H1 (cell line): ENCODE results near the gene TUBGCP3. TPM values are rescaled to one million over a fixed set of nuclear protein-coding genes. Genes with fewer than 3 reads are reported as not detected.

Experiments
- CTCF ChIA-PET: fragments of 300-600 bp; sonication (Branson Sonifier 250); formaldehyde crosslinking; loops from one replicate; lab custom pipeline; 2021; ENCODE audit not compliant: partially characterized antibody; lab: Charles Lee
- POLR2A ChIA-PET: fragments of 300-600 bp; sonication (Branson Sonifier 250); formaldehyde crosslinking; loops from one replicate; lab custom pipeline; 2021; ENCODE audit warnings: inconsistent platforms; ENCODE audit not compliant: partially characterized antibody; lab: Charles Lee
- DNase-seq, 2 experiments: peaks; one replicate each; pipeline versions ENCODE4 v3.0.0 to v3.0.0-alpha.2; 2010 to 2022; ENCODE audit warnings: low spot score in 2 of 2, low read depth in 1 of 2, mixed read lengths in 1 of 2
- FAIRE-seq: peaks from 2 replicates; lab custom pipeline; 2011; peaks lifted over from hg19 to GRCh38; lab: Jason Lieb, UNC
- H2AFZ ChIP-seq: 2 replicates; pipeline ENCODE4 v1.8.1; 2012; ENCODE audit warnings: low read length, inconsistent platforms
- H2AK5ac ChIP-seq: 2 replicates; pipeline ENCODE4 v1.6.1; 2013; ENCODE audit warnings: low read depth, low read length
- H2BK120ac ChIP-seq: replicated peaks from 2 replicates; pipeline ENCODE3; 2013; ENCODE audit warnings: low read depth, low read length, inconsistent platforms
- H2BK12ac ChIP-seq: 2 replicates; pipeline ENCODE4 v1.6.1; 2013; ENCODE audit warnings: low read depth, low read length
- H2BK15ac ChIP-seq: 2 replicates; pipeline ENCODE4 v1.6.1; 2013; ENCODE audit warnings: low read length
- H2BK20ac ChIP-seq: 2 replicates; pipeline ENCODE4 v1.6.1; 2013; ENCODE audit warnings: low read length
- H2BK5ac ChIP-seq: 2 replicates; pipeline ENCODE4 v1.6.1; 2013; ENCODE audit warnings: low read depth, low read length
- H3K14ac ChIP-seq: 2 replicates; pipeline ENCODE4 v1.6.1; 2013; ENCODE audit warnings: inconsistent platforms; ENCODE audit not compliant: insufficient read length
- H3K18ac ChIP-seq: 2 replicates; pipeline ENCODE4 v1.6.1; 2013; ENCODE audit warnings: low read length; ENCODE audit errors: extremely low read depth
- H3K23ac ChIP-seq: 2 replicates; pipeline ENCODE4 v1.6.1; 2013; ENCODE audit warnings: inconsistent platforms; ENCODE audit not compliant: insufficient read length
- H3K23me2 ChIP-seq: 2 replicates; pipeline ENCODE4 v1.6.1; 2013; ENCODE audit warnings: low read depth, low read length
- H3K27ac ChIP-seq: 2 replicates; pipeline ENCODE4 v1.6.1; 2011; ENCODE audit warnings: low read depth, low read length, inconsistent platforms
- H3K27me3 ChIP-seq, 4 experiments: replicated peaks in 1 of 4; 1 replicate in 1 of 4; 2 replicates in 3 of 4; pipeline versions ENCODE4 v1.6.1 to v1.8.1; 2011 to 2013; ENCODE audit warnings: low read length in 3 of 4, mild to moderate bottlenecking in 3 of 4, inconsistent platforms in 2 of 4, mixed read lengths in 2 of 4, moderate library complexity in 1 of 4; ENCODE audit not compliant: control insufficient read depth in 3 of 4, insufficient read depth in 3 of 4; ENCODE audit errors: extremely low read depth in 1 of 4
- H3K36me3 ChIP-seq, 4 experiments: 2 replicates each; pipeline versions ENCODE4 v1.6.1 to v1.8.1; 2011 to 2013; ENCODE audit warnings: mild to moderate bottlenecking in 4 of 4, low read length in 3 of 4, moderate library complexity in 2 of 4, control low read depth in 1 of 4, inconsistent platforms in 1 of 4; ENCODE audit not compliant: insufficient read depth in 4 of 4, control insufficient read depth in 2 of 4
- H3K4ac ChIP-seq: replicated peaks from 2 replicates; pipeline ENCODE3; 2013; ENCODE audit warnings: low read length, low read depth, mixed read lengths, inconsistent platforms; ENCODE audit not compliant: insufficient read length
- H3K4me1 ChIP-seq, 4 experiments: replicated peaks in 1 of 4; 1 replicate in 1 of 4; 2 replicates in 3 of 4; pipeline versions ENCODE4 v1.6.1 to v1.8.1; 2011 to 2013; ENCODE audit warnings: low read length in 3 of 4, inconsistent platforms in 2 of 4, mixed read lengths in 1 of 4; ENCODE audit not compliant: insufficient read depth in 4 of 4, control insufficient read depth in 3 of 4
- H3K4me2 ChIP-seq, 2 experiments: 2 replicates each; pipeline versions ENCODE4 v1.6.1 to v1.8.1; 2011 to 2013; ENCODE audit warnings: low read depth in 2 of 2, low read length in 2 of 2, control low read depth in 1 of 2, inconsistent platforms in 1 of 2, mild to moderate bottlenecking in 1 of 2; ENCODE audit not compliant: insufficient read depth in 1 of 2
- H3K4me3 ChIP-seq, 4 experiments: fragments of 200-600, 300-600 bp in 1 of 4; sonication (generic), shearing (Covaris generic), sonication (Bioruptor Twin) in 1 of 4; 2 replicates each; pipeline versions ENCODE4 v1.5.1 to v1.8.1; 2011 to 2016; ENCODE audit warnings: low read length in 4 of 4, low read depth in 3 of 4, control low read depth in 2 of 4, inconsistent platforms in 2 of 4, mild to moderate bottlenecking in 2 of 4, mixed read lengths in 1 of 4, moderate library complexity in 1 of 4; ENCODE audit not compliant: insufficient read depth in 2 of 4; ENCODE audit errors: extremely low read depth in 1 of 4
- H3K56ac ChIP-seq: replicated peaks from 2 replicates; pipeline ENCODE3; 2013; ENCODE audit warnings: low read depth, mild to moderate bottlenecking, mixed read lengths, low read length, inconsistent platforms; ENCODE audit not compliant: insufficient read length
- H3K79me1 ChIP-seq: 2 replicates; pipeline ENCODE4 v1.6.1; 2013; ENCODE audit warnings: low read depth, low read length, control low read depth
- H3K79me2 ChIP-seq, 2 experiments: 2 replicates each; pipeline versions ENCODE4 v1.6.1 to v1.8.1; 2012 to 2013; ENCODE audit warnings: low read length in 2 of 2, mild to moderate bottlenecking in 2 of 2, inconsistent platforms in 1 of 2; ENCODE audit not compliant: insufficient read depth in 2 of 2, control insufficient read depth in 1 of 2
- H3K9ac ChIP-seq, 4 experiments: replicated peaks in 1 of 4; 1 replicate in 1 of 4; 2 replicates in 3 of 4; pipeline versions ENCODE4 v1.6.1 to v1.8.1; 2011 to 2013; ENCODE audit warnings: low read depth in 3 of 4, low read length in 3 of 4, control low read depth in 2 of 4, mild to moderate bottlenecking in 2 of 4, moderate library complexity in 2 of 4, inconsistent platforms in 1 of 4; ENCODE audit errors: extremely low read depth in 1 of 4
- H3K9me3 ChIP-seq, 2 experiments: 2 replicates each; pipeline versions ENCODE4 v1.6.1 to v1.8.1; 2012 to 2013; ENCODE audit warnings: mild to moderate bottlenecking in 2 of 2, moderate library complexity in 2 of 2, control low read depth in 1 of 2, inconsistent platforms in 1 of 2, low read depth in 1 of 2, low read length in 1 of 2, mixed read lengths in 1 of 2; ENCODE audit not compliant: insufficient read depth in 2 of 2
- H4K20me1 ChIP-seq, 2 experiments: replicated peaks in 1 of 2; 2 replicates each; pipeline versions ENCODE3 to v1.8.1; 2011 to 2013; ENCODE audit warnings: inconsistent platforms in 2 of 2, low read length in 2 of 2, mild to moderate bottlenecking in 1 of 2; ENCODE audit not compliant: insufficient read depth in 2 of 2, control insufficient read depth in 1 of 2
- H4K5ac ChIP-seq: 2 replicates; pipeline ENCODE4 v1.6.1; 2013; ENCODE audit warnings: low read length, low read depth, mixed read lengths, inconsistent platforms; ENCODE audit not compliant: insufficient read length
- H4K8ac ChIP-seq: 2 replicates; pipeline ENCODE4 v1.8.0; 2013; ENCODE audit warnings: mild to moderate bottlenecking, moderate library complexity, low read length, inconsistent platforms; ENCODE audit not compliant: insufficient read depth; ENCODE audit errors: extremely low read depth
- H4K91ac ChIP-seq: replicated peaks from 2 replicates; pipeline ENCODE3; 2013; ENCODE audit warnings: low read length, mixed read lengths, inconsistent platforms; ENCODE audit not compliant: insufficient read length
- ASH2L ChIP-seq: fragments of 200-600, 300-600 bp; sonication (generic); IDR thresholded peaks from one replicate; pipeline ENCODE4 v1.7.1; 2017; ENCODE audit warnings: low read length
- CEBPB ChIP-seq: IDR thresholded peaks from 2 replicates; pipeline ENCODE4 v1.6.1; 2012; ENCODE audit warnings: low read depth, low read length
- CREB1 ChIP-seq: IDR thresholded peaks from 2 replicates; pipeline ENCODE4 v1.6.1; 2012; ENCODE audit warnings: inconsistent platforms
- KDM1A ChIP-seq: fragments of 200-600, 300-600 bp; sonication (generic); IDR thresholded peaks from 2 replicates; pipeline ENCODE4 v1.7.1; 2016; ENCODE audit warnings: mild to moderate bottlenecking, low read length, borderline replicate concordance
- MAFK ChIP-seq: IDR thresholded peaks from 2 replicates; pipeline ENCODE4 v1.6.1; 2012; ENCODE audit warnings: low read depth, mild to moderate bottlenecking, improper control_type of control experiment, low read length
- PHF8 ChIP-seq: fragments of 200-600 bp; sonication (generic); conservative IDR thresholded peaks from 2 replicates; pipeline ENCODE4 v1.7.1; 2012; ENCODE audit warnings: low read depth, mild to moderate bottlenecking, inconsistent platforms, low read length, moderate library complexity
- RBBP5 ChIP-seq: IDR thresholded peaks from 2 replicates; pipeline ENCODE4 v1.7.1; 2012; ENCODE audit warnings: low read depth, mild to moderate bottlenecking, inconsistent platforms, low read length, moderate library complexity, borderline replicate concordance
- RXRA ChIP-seq: IDR thresholded peaks from 2 replicates; pipeline ENCODE4 v1.6.1; 2011; ENCODE audit warnings: low read depth, mild to moderate bottlenecking, low read length, moderate library complexity; ENCODE audit not compliant: insufficient read depth
- TAF7 ChIP-seq: optimal IDR thresholded peaks from 2 replicates; pipeline ENCODE3; 2011; ENCODE audit warnings: low read depth, mild to moderate bottlenecking, inconsistent platforms, low read length, moderate library complexity, borderline replicate concordance
- WGBS, 2 experiments: shearing (Covaris generic) in 1 of 2; methylation state at CpG; one replicate each; pipeline versions ENCODE4 v1.1.6 to v1.1.7; 2013 to 2015; ENCODE audit warnings: low lambda C conversion rate in 2 of 2, mixed read lengths in 2 of 2, inconsistent platforms in 1 of 2, low coverage in 1 of 2, missing lambda C conversion rate in 1 of 2; ENCODE audit not compliant: insufficient replicate concordance in 2 of 2, insufficient coverage in 1 of 2, insufficient read length in 1 of 2; ENCODE audit errors: extremely low coverage in 1 of 2, missing lambda C conversion rate in 1 of 2; 5-methylcytosine and 5-hydroxymethylcytosine counted together
- polyA plus RNA-seq, 7 experiments: library from polyadenylated mRNA; depleted of rRNA in 3 of 7; stranded (reverse) in 5 of 7; unstranded in 2 of 7; fragments of >200 nt in 5 of 7; fragments of 200-250 nt in 2 of 7; gene quantifications; 1 replicate in 5 of 7; 2 replicates in 1 of 7; 4 replicates in 1 of 7; pipeline versions ENCODE4 v1.2.1 to v1.2.3, GENCODE V29; 2011 to 2013; ENCODE audit warnings: missing spikeins in 2 of 7, mixed read lengths in 2 of 7
- total RNA-seq: library from RNA; stranded (reverse); fragmentation: NEBNext Ultra II Directional; extraction: Animal tissue kit (Norgen Biotek cat#: 25700); gene quantifications from 2 replicates; pipeline ENCODE4 v1.2.1, GENCODE V29; 2021
- TF ChIP-seq, protein P1 (sequence below): IDR thresholded peaks from 2 replicates; pipeline ENCODE4 v1.6.1; 2011; ENCODE audit warnings: low read length, improper control_type of control experiment
- TF ChIP-seq, protein P2 (sequence below): IDR thresholded peaks from 2 replicates; pipeline ENCODE4 v1.6.1; 2012; ENCODE audit warnings: inconsistent platforms

Gene TUBGCP3
- total and polyA plus RNA-seq, 2 of the 8 experiments (the other 6 are each of a cell fraction or from before 2014, with no cell fraction given), result 27.0 to 31.7 TPM

DNA sequence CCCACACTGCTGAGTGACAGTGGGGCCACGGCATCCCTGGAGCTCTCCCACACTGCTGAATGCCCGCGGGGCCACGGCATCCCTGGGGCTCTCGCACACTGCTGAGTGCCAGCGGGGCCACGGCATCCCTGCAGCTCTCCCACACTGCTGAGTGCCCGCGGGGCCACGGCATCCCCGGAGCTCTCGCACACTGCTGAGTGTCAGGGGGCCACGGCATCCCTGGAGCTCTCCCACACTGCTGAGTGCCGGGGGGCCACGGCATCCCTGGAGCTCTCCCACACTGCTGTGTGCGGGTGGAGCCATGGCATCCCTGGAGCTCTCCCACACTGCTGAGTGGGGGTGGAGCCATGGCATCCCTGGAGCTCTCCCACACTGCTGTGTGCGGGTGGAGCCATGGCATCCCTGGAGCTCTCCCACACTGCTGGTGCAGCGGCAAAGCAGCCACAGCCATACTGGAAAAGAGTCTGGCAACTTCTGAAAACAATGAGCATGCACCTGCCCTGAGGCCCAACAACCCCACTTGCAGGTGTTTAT is 8.6 kb downstream of the TUBGCP3 start:
- Histone ChIP-seq H3K23ac (no peak overlapping the region), H3K79me1 (peaks cover 10% of the 10 kb centered on the region), H3K79me2 (peaks cover 14 to 95% of the 10 kb centered on the region in 2 experiments), H3K36me3 (no peaks in the 10 kb centered on the region; a peak in 1 of 8 replicates), H2BK120ac (no peak overlapping the region), H2AK5ac (no peak overlapping the region), H3K9ac (no peak overlapping the region), H3K23me2 (no peaks in the 10 kb centered on the region), H2BK20ac (no peak overlapping the region), H3K4me2 (no peak overlapping the region), H3K4ac (no peak overlapping the region), H3K56ac (no peak overlapping the region), H3K18ac (no peak overlapping the region), H2AFZ (no peak overlapping the region), H4K91ac (no peak overlapping the region), H3K9me3 (peaks cover 0 to 5% of the 10 kb centered on the region in 2 experiments; a peak in 1 of 4 replicates), H4K5ac (no peak overlapping the region), H3K27me3 (no peaks in the 10 kb centered on the region), H4K20me1 (peaks cover 0 to 10% of the 10 kb centered on the region in 2 experiments), H4K8ac (no peak overlapping the region), H2BK5ac (no peak overlapping the region), H3K4me1 (peaks cover 0 to 12% (median 3%) of the 10 kb centered on the region in 4 experiments; a peak in 4 of 7 replicates), H3K4me3 (no peak overlapping the region), H3K14ac (no peak overlapping the region), H3K27ac (no peak overlapping the region), H2BK15ac (no peak overlapping the region), H2BK12ac (no peak overlapping the region)
- WGBS, 2 experiments, result 91% methylated on average over 18 of the region's 18 CpGs; no CpG with 5 or more reads in 1 of the 2 experiments
- no peak for FAIRE-seq
- ChIA-PET CTCF (no interaction called here), POLR2A (interaction anchor here (2.5 kb wide), 1 partner anchor 8 kb away, joined by 10 read pairs; the partner anchor contains the start of gene TUBGCP3)
- DNase-seq, result no peak
- no peak for TF ChIP-seq CREB1
- TF ChIP-seq TAF7, result no peak
- TF ChIP-seq KDM1A, result no peak
- TF ChIP-seq RBBP5, result no peak
- TF ChIP-seq CEBPB, result no peak
- TF ChIP-seq, protein P1, sequence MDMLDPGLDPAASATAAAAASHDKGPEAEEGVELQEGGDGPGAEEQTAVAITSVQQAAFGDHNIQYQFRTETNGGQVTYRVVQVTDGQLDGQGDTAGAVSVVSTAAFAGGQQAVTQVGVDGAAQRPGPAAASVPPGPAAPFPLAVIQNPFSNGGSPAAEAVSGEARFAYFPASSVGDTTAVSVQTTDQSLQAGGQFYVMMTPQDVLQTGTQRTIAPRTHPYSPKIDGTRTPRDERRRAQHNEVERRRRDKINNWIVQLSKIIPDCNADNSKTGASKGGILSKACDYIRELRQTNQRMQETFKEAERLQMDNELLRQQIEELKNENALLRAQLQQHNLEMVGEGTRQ, result no peak
- no peak for TF ChIP-seq PHF8
- TF ChIP-seq MAFK, result no peak
- TF ChIP-seq, protein P2, sequence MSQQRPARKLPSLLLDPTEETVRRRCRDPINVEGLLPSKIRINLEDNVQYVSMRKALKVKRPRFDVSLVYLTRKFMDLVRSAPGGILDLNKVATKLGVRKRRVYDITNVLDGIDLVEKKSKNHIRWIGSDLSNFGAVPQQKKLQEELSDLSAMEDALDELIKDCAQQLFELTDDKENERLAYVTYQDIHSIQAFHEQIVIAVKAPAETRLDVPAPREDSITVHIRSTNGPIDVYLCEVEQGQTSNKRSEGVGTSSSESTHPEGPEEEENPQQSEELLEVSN, result no peak
- no peak for TF ChIP-seq ASH2L
- TF ChIP-seq RXRA, result no peak
